GM23338 (cell line): ENCODE data around the gene TTC23. TPM values are rescaled to one million over a fixed set of nuclear protein-coding genes. Genes with fewer than 3 reads are reported as not detected.

Experiments
- ATAC-seq: fragments of 200-7000 bp; cut with Tn5 transposase; 3 replicates; pipeline ENCODE4 v1.9.1; 2020
- DNase-seq: peaks from one replicate; pipeline ENCODE4 v3.0.0-alpha.2; 2015; ENCODE audit warnings: low spot score
- H2AFZ ChIP-seq: fragments of 200-600 bp; sonication (generic); 2 replicates; pipeline ENCODE4 v1.8.0; 2016; ENCODE audit warnings: antibody characterized with exemption, mild to moderate bottlenecking, moderate library complexity
- H3F3A ChIP-seq: fragments of 200-600 bp; sonication (generic); replicated peaks from 2 replicates; pipeline ENCODE4 v1.8.0; 2017; ENCODE audit warnings: antibody characterized with exemption, mixed run types, low read depth
- H3K27ac ChIP-seq: fragments of 200-600 bp; sonication (generic); 2 replicates; pipeline ENCODE4 v1.6.1; 2016; ENCODE audit warnings: low read depth
- H3K27me3 ChIP-seq: fragments of 200-600 bp; sonication (generic); 2 replicates; pipeline ENCODE4 v1.8.0; 2016; ENCODE audit warnings: mild to moderate bottlenecking, mixed run types, moderate library complexity; ENCODE audit not compliant: insufficient read depth
- H3K36me3 ChIP-seq: fragments of 200-600 bp; sonication (generic); 2 replicates; pipeline ENCODE4 v1.8.0; 2016; ENCODE audit warnings: mild to moderate bottlenecking; ENCODE audit not compliant: insufficient read depth
- H3K4me1 ChIP-seq: fragments of 200-600 bp; sonication (generic); 2 replicates; pipeline ENCODE4 v1.8.0; 2016; ENCODE audit warnings: mild to moderate bottlenecking, moderate library complexity; ENCODE audit not compliant: insufficient read depth
- H3K4me2 ChIP-seq: fragments of 200-600 bp; sonication (generic); 2 replicates; pipeline ENCODE4 v1.7.1; 2017; ENCODE audit warnings: mixed run types
- H3K4me3 ChIP-seq: fragments of 200-600 bp; sonication (generic); 2 replicates; pipeline ENCODE4 v1.6.1; 2016; ENCODE audit warnings: mixed run types
- H3K79me2 ChIP-seq: fragments of 200-600 bp; sonication (generic); replicated peaks from 2 replicates; pipeline ENCODE4 v1.8.0; 2017; ENCODE audit warnings: mild to moderate bottlenecking; ENCODE audit not compliant: insufficient read depth
- H3K9me2 ChIP-seq: fragments of 200-600 bp; sonication (generic); 2 replicates; pipeline ENCODE4 v1.8.0; 2017; ENCODE audit not compliant: insufficient read depth
- H4K20me1 ChIP-seq: fragments of 200-600 bp; sonication (generic); replicated peaks from 2 replicates; pipeline ENCODE4 v1.8.0; 2017; ENCODE audit warnings: mild to moderate bottlenecking; ENCODE audit not compliant: insufficient read depth
- H3K27ac Mint-ChIP-seq: 2 replicates; pipeline ENCODE4 v1.8.0; 2020; ENCODE audit warnings: inconsistent platforms, mild to moderate bottlenecking, moderate library complexity, mixed read lengths
- H3K27me3 Mint-ChIP-seq: 3 replicates; pipeline ENCODE4 v1.8.0; 2022; ENCODE audit warnings: low read depth, mild to moderate bottlenecking, moderate library complexity, mixed read lengths, inconsistent platforms; ENCODE audit not compliant: insufficient read depth, poor library complexity
- H3K36me3 Mint-ChIP-seq: 3 replicates; pipeline ENCODE4 v1.8.0; 2021; ENCODE audit warnings: low read depth, mild to moderate bottlenecking, inconsistent platforms, moderate library complexity, mixed read lengths
- H3K4me1 Mint-ChIP-seq: 3 replicates; pipeline ENCODE4 v1.8.0; 2020; ENCODE audit warnings: mild to moderate bottlenecking, inconsistent platforms, mixed read lengths
- H3K4me3 Mint-ChIP-seq: 3 replicates; pipeline ENCODE4 v1.8.0; 2021; ENCODE audit warnings: moderate library complexity, mild to moderate bottlenecking, inconsistent platforms, mixed read lengths
- H3K9me3 Mint-ChIP-seq: 3 replicates; pipeline ENCODE4 v1.8.0; 2020; ENCODE audit warnings: moderate library complexity, mild to moderate bottlenecking, inconsistent platforms, mixed read lengths
- CREB1 ChIP-seq: fragments of 250-450 bp; sonication (Bioruptor Pico); IDR thresholded peaks from 2 replicates; pipeline ENCODE4 v1.5.0; 2020; ENCODE audit warnings: low read depth, mild to moderate bottlenecking, moderate library complexity
- ETS1 ChIP-seq: IDR thresholded peaks from 2 replicates; pipeline ENCODE4 v1.6.1; 2016; ENCODE audit warnings: antibody characterized with exemption
- EZH2phosphoT487 ChIP-seq: fragments of 200-600 bp; sonication (generic); IDR thresholded peaks from one replicate; pipeline ENCODE4 v1.8.1; 2018; ENCODE audit warnings: antibody characterized with exemption; ENCODE audit not compliant: unreplicated experiment
- JUNB ChIP-seq: IDR thresholded peaks from one replicate; pipeline ENCODE4 v1.6.1; 2016; ENCODE audit warnings: antibody characterized with exemption; ENCODE audit not compliant: unreplicated experiment
- NANOG ChIP-seq: IDR thresholded peaks from 2 replicates; pipeline ENCODE4 v1.6.1; 2016; ENCODE audit warnings: antibody characterized with exemption, borderline replicate concordance
- POLR2AphosphoS5 ChIP-seq: IDR thresholded peaks from 2 replicates; pipeline ENCODE4 v1.6.1; 2016; ENCODE audit warnings: antibody characterized with exemption, low read depth
- REST ChIP-seq: IDR thresholded peaks from one replicate; pipeline ENCODE4 v1.6.1; 2018; ENCODE audit warnings: antibody characterized with exemption; ENCODE audit not compliant: unreplicated experiment
- ZNF114 ChIP-seq: fragments of 250-450 bp; sonication (Bioruptor Pico); IDR thresholded peaks from 2 replicates; pipeline ENCODE4 v1.5.0; 2020; ENCODE audit warnings: mild to moderate bottlenecking, moderate library complexity
- ZNF331 ChIP-seq: fragments of 250-450 bp; sonication (Bioruptor Pico); IDR thresholded peaks from 2 replicates; pipeline ENCODE4 v1.5.0; 2020; ENCODE audit warnings: low read depth, mild to moderate bottlenecking, moderate library complexity
- polyA plus RNA-seq: library from polyadenylated mRNA; unstranded; fragments of >200 nt; fragmentation: Nextera tagmentation; extraction: Ambion mirVana; gene quantifications from 2 replicates; pipeline ENCODE4 v1.2.1, GENCODE V29; 2016
- total RNA-seq: library from RNA; depleted of rRNA; stranded (reverse); fragments of >200 nt; shearing (Covaris generic); gene quantifications from 2 replicates; pipeline ENCODE4 v1.2.3, GENCODE V29; 2014
- TF ChIP-seq, protein P1 (sequence below), 2 experiments: fragments of 200-600 bp in 1 of 2; sonication (generic) in 1 of 2; conservative IDR thresholded peaks; 2 replicates each; pipeline versions ENCODE4 v1.5.1 to v1.6.1; 2016 to 2017; ENCODE audit warnings: antibody characterized with exemption in 2 of 2, low read depth in 2 of 2, mild to moderate bottlenecking in 2 of 2, moderate library complexity in 1 of 2

The TTC23 gene
- total and polyA plus RNA-seq, 2 experiments from 2014 or later, result 6.3 to 25.2 TPM

DNA sequence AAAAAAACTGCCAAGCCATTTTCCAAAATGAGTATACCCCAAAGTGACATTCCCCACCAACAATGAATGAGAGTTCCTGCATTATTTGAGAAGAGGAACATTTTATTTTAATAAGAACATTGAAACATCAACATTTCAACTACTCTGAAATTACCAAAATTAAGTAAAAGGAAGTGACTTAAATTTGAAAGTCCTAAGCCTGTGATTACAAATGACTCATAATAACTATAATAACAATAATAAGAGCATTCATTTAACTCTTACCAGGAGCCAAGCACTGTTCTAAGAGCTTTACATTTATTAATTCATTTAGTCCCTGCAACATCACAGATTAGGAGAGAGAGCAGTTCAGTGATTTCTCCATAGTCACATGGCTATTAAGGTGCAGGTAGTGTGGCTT is 34.3 kb upstream of the TTC23 start:
- no peaks in the 10 kb centered on the region for H4K20me1 ChIP-seq
- DNase-seq (no peak), ATAC-seq (no peak)
- no peaks in the 10 kb centered on the region for H3K36me3 ChIP-seq
- no peak overlapping the region for H3K27ac Mint-ChIP-seq
- H3K27ac ChIP-seq, result no peak overlapping the region
- H3K4me2 ChIP-seq, result no peak overlapping the region
- H3F3A ChIP-seq, result no peaks in the 10 kb centered on the region
- H2AFZ ChIP-seq, result no peak overlapping the region
- no peaks in the 10 kb centered on the region for H3K27me3 ChIP-seq
- no peaks in the 10 kb centered on the region for H3K9me3 Mint-ChIP-seq
- H3K9me2 ChIP-seq, result no peaks in the 10 kb centered on the region
- no peaks in the 10 kb centered on the region for H3K79me2 ChIP-seq
- peaks cover 5% of the 10 kb centered on the region for H3K27me3 Mint-ChIP-seq
- no peaks in the 10 kb centered on the region for H3K36me3 Mint-ChIP-seq
- no peak overlapping the region for H3K4me3 Mint-ChIP-seq
- no peak overlapping the region for H3K4me3 ChIP-seq
- TF ChIP-seq ETS1 (no peak), JUNB (no peak), ZNF114 (CRISPR knock-in tag) (no peak), EZH2phosphoT487 (no peak), NANOG (no peak), POLR2AphosphoS5 (no peak), REST (no peak), CREB1 (CRISPR knock-in tag) (no peak), ZNF331 (CRISPR knock-in tag) (no peak)
- TF ChIP-seq, protein P1, sequence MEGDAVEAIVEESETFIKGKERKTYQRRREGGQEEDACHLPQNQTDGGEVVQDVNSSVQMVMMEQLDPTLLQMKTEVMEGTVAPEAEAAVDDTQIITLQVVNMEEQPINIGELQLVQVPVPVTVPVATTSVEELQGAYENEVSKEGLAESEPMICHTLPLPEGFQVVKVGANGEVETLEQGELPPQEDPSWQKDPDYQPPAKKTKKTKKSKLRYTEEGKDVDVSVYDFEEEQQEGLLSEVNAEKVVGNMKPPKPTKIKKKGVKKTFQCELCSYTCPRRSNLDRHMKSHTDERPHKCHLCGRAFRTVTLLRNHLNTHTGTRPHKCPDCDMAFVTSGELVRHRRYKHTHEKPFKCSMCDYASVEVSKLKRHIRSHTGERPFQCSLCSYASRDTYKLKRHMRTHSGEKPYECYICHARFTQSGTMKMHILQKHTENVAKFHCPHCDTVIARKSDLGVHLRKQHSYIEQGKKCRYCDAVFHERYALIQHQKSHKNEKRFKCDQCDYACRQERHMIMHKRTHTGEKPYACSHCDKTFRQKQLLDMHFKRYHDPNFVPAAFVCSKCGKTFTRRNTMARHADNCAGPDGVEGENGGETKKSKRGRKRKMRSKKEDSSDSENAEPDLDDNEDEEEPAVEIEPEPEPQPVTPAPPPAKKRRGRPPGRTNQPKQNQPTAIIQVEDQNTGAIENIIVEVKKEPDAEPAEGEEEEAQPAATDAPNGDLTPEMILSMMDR (conservative IDR thresholded peaks at IDR 0.05; ENCODE audit: low read depth in 2 of 2), result no peak
- H3K4me1 Mint-ChIP-seq, result no peaks in the 10 kb centered on the region; the same call in 2 of the 3 replicates
- no peaks in the 10 kb centered on the region for H3K4me1 ChIP-seq

GRCh38 chr15:99282586-99282985 is 33.2 kb upstream of the TTC23 start:
- TF ChIP-seq ETS1 (no peak), EZH2phosphoT487 (no peak)
- TF ChIP-seq, protein P1 (conservative IDR thresholded peaks at IDR 0.05; ENCODE audit: low read depth in 2 of 2), result no peak
- Mint-ChIP-seq H3K27ac (no peak overlapping the region), H3K36me3 (no peaks in the 10 kb centered on the region), H3K4me3 (no peak overlapping the region), H3K9me3 (no peaks in the 10 kb centered on the region), H3K4me1 (no peaks in the 10 kb centered on the region; the same call in 2 of the 3 replicates), H3K27me3 (peaks cover 5% of the 10 kb centered on the region)
- Histone ChIP-seq H3K79me2 (no peaks in the 10 kb centered on the region), H2AFZ (no peak overlapping the region), H3K27me3 (no peaks in the 10 kb centered on the region), H3K4me3 (no peak overlapping the region), H3K27ac (no peak overlapping the region), H3F3A (no peaks in the 10 kb centered on the region), H3K36me3 (no peaks in the 10 kb centered on the region), H3K4me2 (no peak overlapping the region), H3K4me1 (no peaks in the 10 kb centered on the region), H4K20me1 (no peaks in the 10 kb centered on the region), H3K9me2 (no peaks in the 10 kb centered on the region)
- DNase-seq (no peak), ATAC-seq (no peak)
